H1 (cell line): ENCODE measurements around the gene FAM81B. TPM values are rescaled to one million over a fixed set of nuclear protein-coding genes. Genes with fewer than 3 reads are reported as not detected.

Source experiments
- CTCF ChIA-PET: fragments of 300-600 bp; sonication (Branson Sonifier 250); formaldehyde crosslinking; loops from one replicate; lab custom pipeline; 2021; ENCODE audit not compliant: partially characterized antibody; lab: Charles Lee
- POLR2A ChIA-PET: fragments of 300-600 bp; sonication (Branson Sonifier 250); formaldehyde crosslinking; loops from one replicate; lab custom pipeline; 2021; ENCODE audit warnings: inconsistent platforms; ENCODE audit not compliant: partially characterized antibody; lab: Charles Lee
- DNase-seq, 2 experiments: peaks; one replicate each; pipeline versions ENCODE4 v3.0.0 to v3.0.0-alpha.2; 2010 to 2022; ENCODE audit warnings: low spot score in 2 of 2, low read depth in 1 of 2, mixed read lengths in 1 of 2
- FAIRE-seq: peaks from 2 replicates; lab custom pipeline; 2011; peaks lifted over from hg19 to GRCh38; lab: Jason Lieb, UNC
- H2AFZ ChIP-seq: 2 replicates; pipeline ENCODE4 v1.8.1; 2012; ENCODE audit warnings: low read length, inconsistent platforms
- H2AK5ac ChIP-seq: 2 replicates; pipeline ENCODE4 v1.6.1; 2013; ENCODE audit warnings: low read depth, low read length
- H2BK120ac ChIP-seq: replicated peaks from 2 replicates; pipeline ENCODE3; 2013; ENCODE audit warnings: low read depth, low read length, inconsistent platforms
- H2BK12ac ChIP-seq: 2 replicates; pipeline ENCODE4 v1.6.1; 2013; ENCODE audit warnings: low read depth, low read length
- H2BK15ac ChIP-seq: 2 replicates; pipeline ENCODE4 v1.6.1; 2013; ENCODE audit warnings: low read length
- H2BK20ac ChIP-seq: 2 replicates; pipeline ENCODE4 v1.6.1; 2013; ENCODE audit warnings: low read length
- H2BK5ac ChIP-seq: 2 replicates; pipeline ENCODE4 v1.6.1; 2013; ENCODE audit warnings: low read depth, low read length
- H3K14ac ChIP-seq: 2 replicates; pipeline ENCODE4 v1.6.1; 2013; ENCODE audit warnings: inconsistent platforms; ENCODE audit not compliant: insufficient read length
- H3K18ac ChIP-seq: 2 replicates; pipeline ENCODE4 v1.6.1; 2013; ENCODE audit warnings: low read length; ENCODE audit errors: extremely low read depth
- H3K23ac ChIP-seq: 2 replicates; pipeline ENCODE4 v1.6.1; 2013; ENCODE audit warnings: inconsistent platforms; ENCODE audit not compliant: insufficient read length
- H3K23me2 ChIP-seq: 2 replicates; pipeline ENCODE4 v1.6.1; 2013; ENCODE audit warnings: low read depth, low read length
- H3K27ac ChIP-seq: 2 replicates; pipeline ENCODE4 v1.6.1; 2011; ENCODE audit warnings: low read depth, low read length, inconsistent platforms
- H3K27me3 ChIP-seq, 4 experiments: replicated peaks in 1 of 4; 1 replicate in 1 of 4; 2 replicates in 3 of 4; pipeline versions ENCODE4 v1.6.1 to v1.8.1; 2011 to 2013; ENCODE audit warnings: low read length in 3 of 4, mild to moderate bottlenecking in 3 of 4, inconsistent platforms in 2 of 4, mixed read lengths in 2 of 4, moderate library complexity in 1 of 4; ENCODE audit not compliant: control insufficient read depth in 3 of 4, insufficient read depth in 3 of 4; ENCODE audit errors: extremely low read depth in 1 of 4
- H3K36me3 ChIP-seq, 4 experiments: 2 replicates each; pipeline versions ENCODE4 v1.6.1 to v1.8.1; 2011 to 2013; ENCODE audit warnings: mild to moderate bottlenecking in 4 of 4, low read length in 3 of 4, moderate library complexity in 2 of 4, control low read depth in 1 of 4, inconsistent platforms in 1 of 4; ENCODE audit not compliant: insufficient read depth in 4 of 4, control insufficient read depth in 2 of 4
- H3K4ac ChIP-seq: replicated peaks from 2 replicates; pipeline ENCODE3; 2013; ENCODE audit warnings: low read length, low read depth, mixed read lengths, inconsistent platforms; ENCODE audit not compliant: insufficient read length
- H3K4me1 ChIP-seq, 4 experiments: replicated peaks in 1 of 4; 1 replicate in 1 of 4; 2 replicates in 3 of 4; pipeline versions ENCODE4 v1.6.1 to v1.8.1; 2011 to 2013; ENCODE audit warnings: low read length in 3 of 4, inconsistent platforms in 2 of 4, mixed read lengths in 1 of 4; ENCODE audit not compliant: insufficient read depth in 4 of 4, control insufficient read depth in 3 of 4
- H3K4me2 ChIP-seq, 2 experiments: 2 replicates each; pipeline versions ENCODE4 v1.6.1 to v1.8.1; 2011 to 2013; ENCODE audit warnings: low read depth in 2 of 2, low read length in 2 of 2, control low read depth in 1 of 2, inconsistent platforms in 1 of 2, mild to moderate bottlenecking in 1 of 2; ENCODE audit not compliant: insufficient read depth in 1 of 2
- H3K4me3 ChIP-seq, 4 experiments: fragments of 200-600, 300-600 bp in 1 of 4; sonication (generic), shearing (Covaris generic), sonication (Bioruptor Twin) in 1 of 4; 2 replicates each; pipeline versions ENCODE4 v1.5.1 to v1.8.1; 2011 to 2016; ENCODE audit warnings: low read length in 4 of 4, low read depth in 3 of 4, control low read depth in 2 of 4, inconsistent platforms in 2 of 4, mild to moderate bottlenecking in 2 of 4, mixed read lengths in 1 of 4, moderate library complexity in 1 of 4; ENCODE audit not compliant: insufficient read depth in 2 of 4; ENCODE audit errors: extremely low read depth in 1 of 4
- H3K56ac ChIP-seq: replicated peaks from 2 replicates; pipeline ENCODE3; 2013; ENCODE audit warnings: low read depth, mild to moderate bottlenecking, mixed read lengths, low read length, inconsistent platforms; ENCODE audit not compliant: insufficient read length
- H3K79me1 ChIP-seq: 2 replicates; pipeline ENCODE4 v1.6.1; 2013; ENCODE audit warnings: low read depth, low read length, control low read depth
- H3K79me2 ChIP-seq, 2 experiments: 2 replicates each; pipeline versions ENCODE4 v1.6.1 to v1.8.1; 2012 to 2013; ENCODE audit warnings: low read length in 2 of 2, mild to moderate bottlenecking in 2 of 2, inconsistent platforms in 1 of 2; ENCODE audit not compliant: insufficient read depth in 2 of 2, control insufficient read depth in 1 of 2
- H3K9ac ChIP-seq, 4 experiments: replicated peaks in 1 of 4; 1 replicate in 1 of 4; 2 replicates in 3 of 4; pipeline versions ENCODE4 v1.6.1 to v1.8.1; 2011 to 2013; ENCODE audit warnings: low read depth in 3 of 4, low read length in 3 of 4, control low read depth in 2 of 4, mild to moderate bottlenecking in 2 of 4, moderate library complexity in 2 of 4, inconsistent platforms in 1 of 4; ENCODE audit errors: extremely low read depth in 1 of 4
- H3K9me3 ChIP-seq, 2 experiments: 2 replicates each; pipeline versions ENCODE4 v1.6.1 to v1.8.1; 2012 to 2013; ENCODE audit warnings: mild to moderate bottlenecking in 2 of 2, moderate library complexity in 2 of 2, control low read depth in 1 of 2, inconsistent platforms in 1 of 2, low read depth in 1 of 2, low read length in 1 of 2, mixed read lengths in 1 of 2; ENCODE audit not compliant: insufficient read depth in 2 of 2
- H4K20me1 ChIP-seq, 2 experiments: replicated peaks in 1 of 2; 2 replicates each; pipeline versions ENCODE3 to v1.8.1; 2011 to 2013; ENCODE audit warnings: inconsistent platforms in 2 of 2, low read length in 2 of 2, mild to moderate bottlenecking in 1 of 2; ENCODE audit not compliant: insufficient read depth in 2 of 2, control insufficient read depth in 1 of 2
- H4K5ac ChIP-seq: 2 replicates; pipeline ENCODE4 v1.6.1; 2013; ENCODE audit warnings: low read length, low read depth, mixed read lengths, inconsistent platforms; ENCODE audit not compliant: insufficient read length
- H4K8ac ChIP-seq: 2 replicates; pipeline ENCODE4 v1.8.0; 2013; ENCODE audit warnings: mild to moderate bottlenecking, moderate library complexity, low read length, inconsistent platforms; ENCODE audit not compliant: insufficient read depth; ENCODE audit errors: extremely low read depth
- H4K91ac ChIP-seq: replicated peaks from 2 replicates; pipeline ENCODE3; 2013; ENCODE audit warnings: low read length, mixed read lengths, inconsistent platforms; ENCODE audit not compliant: insufficient read length
- ATF3 ChIP-seq: IDR thresholded peaks from 2 replicates; pipeline ENCODE4 v1.6.1; 2011; ENCODE audit warnings: low read depth, mild to moderate bottlenecking, low read length; ENCODE audit not compliant: insufficient read depth
- EP300 ChIP-seq, 2 experiments: IDR thresholded peaks; 1 replicate in 1 of 2; 2 replicates in 1 of 2; pipeline ENCODE4 v1.6.1; 2011 to 2012; ENCODE audit warnings: low read depth in 2 of 2, low read length in 2 of 2, mild to moderate bottlenecking in 2 of 2, borderline replicate concordance in 1 of 2, inconsistent platforms in 1 of 2, moderate library complexity in 1 of 2
- EZH2 ChIP-seq: fragments of 200-600 bp; sonication (generic); IDR thresholded peaks from 2 replicates; pipeline ENCODE4 v1.7.1; 2012; ENCODE audit warnings: low read depth, mild to moderate bottlenecking, moderate library complexity, low read length, inconsistent platforms; ENCODE audit not compliant: severe bottlenecking
- HDAC6 ChIP-seq: IDR thresholded peaks from one replicate; pipeline ENCODE4 v1.7.1; 2012; ENCODE audit warnings: low read depth, mild to moderate bottlenecking, inconsistent platforms, low read length, moderate library complexity
- JUND ChIP-seq: IDR thresholded peaks from 2 replicates; pipeline ENCODE4 v1.6.1; 2011; ENCODE audit warnings: mild to moderate bottlenecking, improper control_type of control experiment, low read length
- KDM4A ChIP-seq: IDR thresholded peaks from one replicate; pipeline ENCODE4 v1.7.1; 2012; ENCODE audit warnings: low read depth, mild to moderate bottlenecking, moderate library complexity, low read length, inconsistent platforms; ENCODE audit not compliant: severe bottlenecking
- KDM5A ChIP-seq: fragments of 200-600 bp; IDR thresholded peaks from 2 replicates; pipeline ENCODE4 v1.7.1; 2012; ENCODE audit warnings: mild to moderate bottlenecking, low read length, inconsistent platforms, mixed read lengths
- POLR2AphosphoS5 ChIP-seq: IDR thresholded peaks from 2 replicates; pipeline ENCODE4 v1.6.1; 2011; ENCODE audit warnings: low read depth, low read length
- RNF2 ChIP-seq: fragments of 200-900, 300-1000 bp; sonication (generic); IDR thresholded peaks from 2 replicates; pipeline ENCODE4 v1.7.1; 2016; ENCODE audit warnings: borderline replicate concordance, low read depth, mild to moderate bottlenecking, antibody characterized with exemption, low read length; ENCODE audit not compliant: poor library complexity, severe bottlenecking; ENCODE audit errors: missing control alignments
- SIRT6 ChIP-seq: IDR thresholded peaks from one replicate; pipeline ENCODE4 v1.7.1; 2012; ENCODE audit warnings: low read length, inconsistent platforms
- SP1 ChIP-seq: IDR thresholded peaks from 2 replicates; pipeline ENCODE4 v1.6.1; 2011; ENCODE audit warnings: low read depth, low read length
- WGBS, 2 experiments: shearing (Covaris generic) in 1 of 2; methylation state at CpG; one replicate each; pipeline versions ENCODE4 v1.1.6 to v1.1.7; 2013 to 2015; ENCODE audit warnings: low lambda C conversion rate in 2 of 2, mixed read lengths in 2 of 2, inconsistent platforms in 1 of 2, low coverage in 1 of 2, missing lambda C conversion rate in 1 of 2; ENCODE audit not compliant: insufficient replicate concordance in 2 of 2, insufficient coverage in 1 of 2, insufficient read length in 1 of 2; ENCODE audit errors: extremely low coverage in 1 of 2, missing lambda C conversion rate in 1 of 2; 5-methylcytosine and 5-hydroxymethylcytosine counted together
- polyA plus RNA-seq, 7 experiments: library from polyadenylated mRNA; depleted of rRNA in 3 of 7; stranded (reverse) in 5 of 7; unstranded in 2 of 7; fragments of >200 nt in 5 of 7; fragments of 200-250 nt in 2 of 7; gene quantifications; 1 replicate in 5 of 7; 2 replicates in 1 of 7; 4 replicates in 1 of 7; pipeline versions ENCODE4 v1.2.1 to v1.2.3, GENCODE V29; 2011 to 2013; ENCODE audit warnings: missing spikeins in 2 of 7, mixed read lengths in 2 of 7
- total RNA-seq: library from RNA; stranded (reverse); fragmentation: NEBNext Ultra II Directional; extraction: Animal tissue kit (Norgen Biotek cat#: 25700); gene quantifications from 2 replicates; pipeline ENCODE4 v1.2.1, GENCODE V29; 2021
- TF ChIP-seq, protein P1 (sequence below): IDR thresholded peaks from 2 replicates; pipeline ENCODE4 v1.6.1; 2012; ENCODE audit warnings: inconsistent platforms

Gene FAM81B
- total and polyA plus RNA-seq, 2 of the 8 experiments (the other 6 are each of a cell fraction or from before 2014, with no cell fraction given): not detected

GRCh38 chr5:95440825-95441224 lies 49.7 kb downstream of the FAM81B start:
- POLR2A ChIA-PET: no interaction called here
- Histone ChIP-seq H3K27ac (no peak overlapping the region), H3K27me3 (no peaks in the 10 kb centered on the region), H2BK5ac (no peak overlapping the region; the same call in 1 of the 2 replicates), H3K79me2 (no peaks in the 10 kb centered on the region), H3K23ac (no peak overlapping the region), H2AFZ (no peak overlapping the region), H3K9me3 (no peaks in the 10 kb centered on the region), H3K36me3 (no peaks in the 10 kb centered on the region), H2BK15ac (no peak overlapping the region), H3K4ac (no peak overlapping the region), H3K18ac (0 out of 2 replicates have a peak overlapping the region, but pooled peaks have one; percentile 4), H2BK12ac (no peak overlapping the region; the same call in 1 of the 2 replicates), H2BK120ac (no peak overlapping the region), H3K23me2 (no peaks in the 10 kb centered on the region), H3K14ac (no peak overlapping the region), H3K4me2 (peak overlapping the region; percentile 52 to 63; a peak in 3 of 4 replicates), H2BK20ac (no peak overlapping the region), H4K8ac (no peak overlapping the region), H2AK5ac (no peak overlapping the region), H4K20me1 (no peaks in the 10 kb centered on the region), H3K79me1 (no peaks in the 10 kb centered on the region), H3K4me1 (peaks cover 0 to 8% (median 5%) of the 10 kb centered on the region in 4 experiments; a peak in 4 of 7 replicates), H3K56ac (no peak overlapping the region), H4K91ac (no peak overlapping the region), H3K9ac (no peak overlapping the region), H4K5ac (no peak overlapping the region), H3K4me3 (peak overlapping the region in 1 of 4 experiments; percentile 38; a peak in 1 of 8 replicates)
- FAIRE-seq (no peak), DNase-seq (no peak)
- CTCF ChIA-PET: no interaction called here
- 50% methylated on average over 10 of the region's 10 CpGs; no CpG with 5 or more reads in 1 of the 2 experiments for WGBS, 2 experiments
- TF ChIP-seq EZH2 (no peak), SP1 (no peak), KDM4A (no peak), ATF3 (no peak), KDM5A (no peak), JUND (no peak), POLR2AphosphoS5 (no peak), HDAC6 (no peak), EP300 (IDR thresholded peaks at IDR 0.05; ENCODE audit: borderline replicate concordance in 1 of 2, low read depth in 2 of 2, low read length in 2 of 2) (no peak), SIRT6 (no peak), RNF2 (no peak)
- TF ChIP-seq, protein P1, sequence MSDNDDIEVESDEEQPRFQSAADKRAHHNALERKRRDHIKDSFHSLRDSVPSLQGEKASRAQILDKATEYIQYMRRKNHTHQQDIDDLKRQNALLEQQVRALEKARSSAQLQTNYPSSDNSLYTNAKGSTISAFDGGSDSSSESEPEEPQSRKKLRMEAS: no peak
